Gastrocnemius medialis (tissue), 4 donors: ENCODE measurements around the gene THAP2.

Experiments used
- POLR2A ChIP-seq, 2 donors: fragments of 450-650 bp; IDR thresholded peaks; one replicate each; pipeline ENCODE4 v1.6.1; 2017; ENCODE audit warnings: antibody characterized with exemption in 2 of 2, mild to moderate bottlenecking in 2 of 2, moderate library complexity in 2 of 2
- TF ChIP-seq, protein P1 (sequence below), 5 experiments: fragments of 450-650 bp in 3 of 5; fragments of 200-600 bp in 2 of 5; sonication (generic) in 2 of 5; IDR thresholded peaks in 4 of 5; conservative IDR thresholded peaks in 1 of 5; 1 replicate in 4 of 5; 2 replicates in 1 of 5; pipeline ENCODE4 v1.5.1; 2016 to 2019; ENCODE audit warnings: antibody characterized with exemption in 5 of 5, mild to moderate bottlenecking in 3 of 5, moderate library complexity in 3 of 5

DNA sequence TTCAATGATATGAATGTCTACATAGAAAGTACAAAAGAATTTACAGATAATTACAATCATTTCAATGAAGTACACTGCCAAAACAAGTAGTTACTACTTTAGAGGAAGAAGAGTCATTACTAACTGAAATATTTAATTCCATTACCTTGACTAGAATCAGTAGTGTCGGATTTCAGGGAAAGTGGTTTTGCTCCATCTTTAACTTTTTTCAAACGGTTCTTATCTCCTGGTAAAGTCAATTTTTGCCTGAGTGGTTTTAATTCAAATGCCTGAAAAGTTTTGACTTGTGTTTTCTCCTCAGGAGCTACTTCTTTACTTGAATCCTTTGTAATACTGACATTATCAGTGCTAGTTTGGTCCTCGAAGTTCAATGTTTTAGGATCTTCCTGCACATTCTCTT, 7.4 kb upstream of the THAP2 start:
- TF ChIP-seq, protein P1, sequence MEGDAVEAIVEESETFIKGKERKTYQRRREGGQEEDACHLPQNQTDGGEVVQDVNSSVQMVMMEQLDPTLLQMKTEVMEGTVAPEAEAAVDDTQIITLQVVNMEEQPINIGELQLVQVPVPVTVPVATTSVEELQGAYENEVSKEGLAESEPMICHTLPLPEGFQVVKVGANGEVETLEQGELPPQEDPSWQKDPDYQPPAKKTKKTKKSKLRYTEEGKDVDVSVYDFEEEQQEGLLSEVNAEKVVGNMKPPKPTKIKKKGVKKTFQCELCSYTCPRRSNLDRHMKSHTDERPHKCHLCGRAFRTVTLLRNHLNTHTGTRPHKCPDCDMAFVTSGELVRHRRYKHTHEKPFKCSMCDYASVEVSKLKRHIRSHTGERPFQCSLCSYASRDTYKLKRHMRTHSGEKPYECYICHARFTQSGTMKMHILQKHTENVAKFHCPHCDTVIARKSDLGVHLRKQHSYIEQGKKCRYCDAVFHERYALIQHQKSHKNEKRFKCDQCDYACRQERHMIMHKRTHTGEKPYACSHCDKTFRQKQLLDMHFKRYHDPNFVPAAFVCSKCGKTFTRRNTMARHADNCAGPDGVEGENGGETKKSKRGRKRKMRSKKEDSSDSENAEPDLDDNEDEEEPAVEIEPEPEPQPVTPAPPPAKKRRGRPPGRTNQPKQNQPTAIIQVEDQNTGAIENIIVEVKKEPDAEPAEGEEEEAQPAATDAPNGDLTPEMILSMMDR (IDR thresholded peaks at IDR 0.05 in 4 of 5, conservative IDR thresholded peaks at IDR 0.05 in 1 of 5) = no peak
- no peak for TF ChIP-seq POLR2A (IDR thresholded peaks at IDR 0.05)
